Raji (cell line): ENCODE measurements around the gene MAPK10.

Experiments
- POLR2A ChIP-seq: IDR thresholded peaks from 2 replicates; pipeline ENCODE4 v1.6.1; 2011; ENCODE audit warnings: low read depth, low read length, control low read depth; ENCODE audit not compliant: insufficient read depth

The MAPK10 gene

DNA sequence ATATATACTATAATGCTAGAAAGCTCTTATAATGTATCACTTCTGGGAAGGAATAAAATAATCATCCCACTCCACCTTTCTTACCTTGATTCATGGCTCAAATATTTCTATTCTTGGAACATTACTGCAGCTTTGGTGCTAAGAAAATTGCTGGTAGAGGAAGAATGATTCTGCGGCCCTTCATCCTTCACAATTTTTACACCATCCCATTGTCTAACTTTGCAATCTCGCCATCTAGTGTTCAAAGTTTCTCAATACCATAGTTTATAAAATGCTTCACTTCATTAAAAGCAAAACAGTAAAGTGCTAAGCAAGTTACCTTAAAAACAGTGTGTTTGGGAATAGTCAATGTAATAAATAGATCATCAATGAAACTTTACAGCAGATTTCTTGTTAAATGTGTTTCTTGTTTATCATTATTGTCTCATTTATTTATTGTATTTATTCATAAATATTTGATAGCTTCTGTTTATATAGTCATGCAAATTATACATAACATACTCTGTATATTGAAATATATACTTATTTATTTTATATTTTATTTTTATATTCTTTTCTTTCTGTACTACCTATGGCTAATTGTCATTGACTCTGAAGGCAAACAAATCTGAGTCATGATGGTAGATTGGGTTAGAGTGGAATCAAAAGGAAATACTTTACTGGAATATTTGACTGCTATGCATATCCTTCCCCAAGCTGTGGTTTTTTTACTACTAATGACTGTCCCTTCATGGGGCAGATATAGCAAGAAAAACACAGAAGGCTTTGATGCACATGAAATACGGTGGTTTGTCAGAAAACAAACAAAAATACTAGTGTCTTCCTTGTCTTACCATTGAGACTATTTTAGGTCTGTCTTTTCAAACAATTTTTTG is 390.7 kb downstream of the MAPK10 start:
- no peak for TF ChIP-seq POLR2A

DNA sequence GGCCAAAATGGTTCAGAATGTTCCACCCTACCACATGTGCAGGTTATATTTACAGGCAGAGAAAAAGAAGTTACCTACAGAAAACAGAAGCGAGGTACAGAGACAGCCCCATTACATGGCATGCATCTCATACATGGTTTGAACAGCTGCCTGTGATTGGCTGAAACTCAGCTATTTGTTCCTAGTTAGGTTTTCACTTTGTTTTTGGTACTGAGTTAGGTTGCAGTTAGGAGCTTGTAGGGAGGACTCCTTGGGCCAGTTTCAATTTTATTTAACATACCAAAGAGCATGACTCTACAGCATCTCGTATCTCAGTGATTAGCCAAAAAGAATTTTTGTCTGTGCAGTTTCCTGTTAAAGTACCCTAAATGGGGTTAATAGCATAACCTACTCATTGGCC is 392.0 kb downstream of the MAPK10 start:
- no peak for TF ChIP-seq POLR2A

DNA sequence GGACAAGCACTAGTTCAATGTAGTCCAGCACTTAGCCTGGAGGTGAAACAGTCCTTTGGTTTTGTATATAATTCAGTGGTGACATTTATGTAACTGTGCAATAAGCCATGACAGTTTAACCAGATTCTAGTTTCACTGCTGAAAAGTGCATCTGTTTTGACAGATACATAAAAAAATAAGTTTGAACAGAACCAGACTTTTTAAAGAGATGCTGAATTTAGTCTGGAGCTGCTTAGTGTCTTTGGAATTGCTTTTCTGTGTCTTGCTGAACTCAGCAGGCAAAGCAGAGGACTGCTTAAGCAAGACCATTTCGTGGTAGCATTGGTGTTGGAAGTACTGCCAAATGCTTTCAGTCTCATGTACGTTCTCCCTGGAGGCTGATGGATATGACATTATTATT is 393.5 kb downstream of the MAPK10 start:
- TF ChIP-seq POLR2A: no peak

DNA sequence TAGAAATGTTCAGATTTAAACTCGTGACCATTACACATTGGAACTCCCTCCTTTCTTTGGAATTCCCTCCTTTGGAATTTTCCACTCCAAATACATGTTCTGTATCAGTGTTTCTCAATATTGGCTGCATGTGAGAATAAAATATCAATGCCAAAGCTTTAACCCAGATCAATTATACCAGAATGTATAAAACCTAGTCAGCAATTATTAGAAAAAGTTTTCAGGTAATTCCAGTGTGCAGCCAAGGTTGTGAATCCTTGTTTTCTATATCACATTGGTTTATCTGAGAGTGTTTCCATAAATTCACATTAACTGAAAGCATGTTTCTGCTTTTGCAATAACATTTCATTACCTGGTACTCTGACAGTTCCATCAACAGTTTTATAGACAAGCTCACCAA is 394.3 kb downstream of the MAPK10 start:
- no peak for TF ChIP-seq POLR2A

DNA sequence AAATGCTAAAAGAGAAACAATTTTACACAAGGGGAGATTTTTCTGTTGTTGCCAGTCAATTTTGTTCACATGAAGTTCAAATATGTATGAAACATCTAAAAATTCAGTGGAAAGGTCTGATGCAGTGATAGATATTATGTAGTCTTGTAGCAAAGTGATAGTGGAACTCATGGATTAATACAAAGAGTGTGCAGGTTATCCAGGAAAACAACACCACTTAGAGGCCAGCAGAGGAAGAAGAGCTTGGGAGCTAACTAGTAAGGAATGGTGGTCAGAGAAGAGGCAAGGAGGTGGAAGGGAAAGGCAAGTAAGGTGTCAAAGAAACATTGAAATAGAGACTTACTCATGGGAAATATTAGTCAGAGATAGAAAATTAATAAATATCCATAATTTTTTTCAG is 395.6 kb downstream of the MAPK10 start:
- no peak for TF ChIP-seq POLR2A

DNA sequence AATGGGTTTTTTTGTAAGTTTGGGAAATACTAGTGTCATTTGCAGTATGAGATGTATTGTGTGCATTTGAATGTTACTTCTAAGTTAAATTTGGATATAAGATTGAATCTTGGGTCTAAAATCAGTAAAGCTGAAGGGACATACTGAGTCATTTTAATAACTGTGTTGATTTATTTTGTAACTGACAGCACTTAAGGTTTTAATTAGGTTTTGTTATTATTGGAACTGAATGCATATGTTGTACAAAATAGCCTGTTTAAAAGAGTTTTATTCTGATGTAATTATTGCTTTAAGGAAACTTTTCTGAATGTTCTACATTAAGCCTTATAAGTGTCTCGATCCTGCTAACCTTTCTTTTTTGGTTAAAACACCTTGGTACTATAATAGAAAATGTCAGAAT is 396.6 kb downstream of the MAPK10 start:
- TF ChIP-seq POLR2A: no peak

DNA sequence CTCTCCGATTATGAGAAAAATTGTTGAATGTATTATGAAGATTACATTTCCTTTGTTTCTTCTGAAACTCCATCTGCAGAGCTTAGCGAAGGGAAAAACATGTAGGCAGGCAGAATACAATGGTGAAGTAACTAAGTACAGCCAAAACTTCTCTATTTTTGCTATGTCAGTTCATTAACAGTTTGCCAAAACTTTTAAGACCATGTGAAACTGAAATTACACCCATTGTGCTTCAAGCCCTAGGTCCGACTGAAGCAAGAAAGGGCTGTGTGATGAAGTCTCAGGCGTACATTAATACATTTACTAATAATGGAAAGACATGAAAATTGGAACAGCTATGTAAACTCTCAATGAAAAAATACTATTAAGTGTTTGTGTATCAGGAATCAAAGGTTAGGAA is 398.0 kb downstream of the MAPK10 start:
- no peak for TF ChIP-seq POLR2A

DNA sequence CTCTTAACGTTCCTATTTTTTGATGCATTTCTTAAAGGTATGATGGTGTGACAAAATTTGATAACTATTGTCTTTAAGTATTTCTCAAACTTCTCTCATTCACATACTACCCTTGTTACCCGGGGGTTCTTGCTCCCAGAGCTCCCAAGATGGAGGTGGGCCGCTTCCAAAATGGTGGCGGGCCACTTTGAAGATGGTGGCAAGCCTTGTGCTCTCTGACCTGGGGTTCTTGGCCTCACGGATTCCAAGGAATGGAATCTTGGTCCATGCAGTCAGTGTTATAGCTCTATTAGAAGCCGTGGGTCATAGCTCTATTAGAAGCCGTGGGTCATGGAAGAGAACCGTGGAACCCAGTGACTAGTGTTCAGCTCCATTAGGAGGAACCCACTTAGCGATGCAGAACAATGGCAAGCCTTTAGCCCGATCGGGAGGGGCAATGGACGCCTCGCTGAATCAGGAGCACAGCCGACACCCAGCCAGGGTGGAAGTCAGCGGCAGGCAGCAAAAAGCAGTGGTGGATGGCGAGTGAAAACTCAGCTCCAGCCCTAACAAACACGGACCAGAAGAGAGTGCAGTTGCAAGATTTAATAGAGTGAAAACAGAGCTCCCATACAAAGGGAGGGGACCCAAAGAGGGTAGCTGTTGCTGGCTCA is 403.4 kb downstream of the MAPK10 start:
- no peak for TF ChIP-seq POLR2A

DNA sequence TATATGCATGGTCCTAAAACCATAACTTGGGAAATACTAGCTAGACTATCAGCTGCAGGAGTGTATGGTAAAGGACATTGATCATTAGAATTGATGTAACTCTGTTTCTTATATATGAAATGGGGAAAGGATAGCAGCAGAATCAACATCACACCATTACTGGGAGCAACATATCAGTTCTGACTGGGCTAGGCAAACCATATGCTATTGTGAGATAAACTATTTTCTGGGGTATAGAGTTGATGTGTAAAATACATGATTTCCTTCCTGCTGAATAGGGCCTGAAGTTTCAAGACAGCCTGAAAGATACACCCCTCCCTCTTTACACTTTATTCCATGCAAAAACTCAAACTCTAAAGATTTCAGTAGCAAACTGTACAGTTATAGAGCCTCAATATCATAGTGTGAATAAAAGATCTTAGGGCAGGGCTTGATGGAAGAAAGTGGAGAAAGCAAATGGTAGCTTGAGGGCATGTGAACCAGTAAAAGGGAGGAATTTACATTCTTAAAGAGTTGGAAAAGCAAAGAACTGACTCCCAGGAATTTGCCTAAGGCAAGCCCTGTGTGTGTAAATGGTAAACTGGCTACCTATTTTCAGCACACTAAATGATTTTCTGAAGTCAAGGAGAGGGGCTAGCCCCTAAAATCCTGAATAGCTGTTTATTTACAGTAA is 404.1 kb downstream of the MAPK10 start:
- no peak for TF ChIP-seq POLR2A

DNA sequence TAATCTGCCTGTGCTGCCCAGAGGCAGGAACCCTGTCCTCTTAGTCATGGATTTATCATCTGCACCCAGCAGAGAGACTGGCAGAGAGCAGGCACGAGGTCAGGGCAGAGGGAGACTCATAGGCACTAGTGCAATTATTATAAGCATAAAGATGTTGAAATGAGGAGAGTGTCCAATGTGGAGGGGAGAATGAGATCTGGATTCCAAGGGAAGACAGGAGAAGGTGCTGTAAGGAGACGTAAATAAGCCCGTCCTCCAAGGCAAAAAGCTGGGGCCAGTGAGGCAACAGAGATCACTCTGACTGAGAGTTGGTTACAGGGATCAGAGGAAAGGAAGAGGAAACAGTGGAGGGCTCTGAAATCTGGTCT is 406.2 kb downstream of the MAPK10 start:
- no peak for TF ChIP-seq POLR2A

DNA sequence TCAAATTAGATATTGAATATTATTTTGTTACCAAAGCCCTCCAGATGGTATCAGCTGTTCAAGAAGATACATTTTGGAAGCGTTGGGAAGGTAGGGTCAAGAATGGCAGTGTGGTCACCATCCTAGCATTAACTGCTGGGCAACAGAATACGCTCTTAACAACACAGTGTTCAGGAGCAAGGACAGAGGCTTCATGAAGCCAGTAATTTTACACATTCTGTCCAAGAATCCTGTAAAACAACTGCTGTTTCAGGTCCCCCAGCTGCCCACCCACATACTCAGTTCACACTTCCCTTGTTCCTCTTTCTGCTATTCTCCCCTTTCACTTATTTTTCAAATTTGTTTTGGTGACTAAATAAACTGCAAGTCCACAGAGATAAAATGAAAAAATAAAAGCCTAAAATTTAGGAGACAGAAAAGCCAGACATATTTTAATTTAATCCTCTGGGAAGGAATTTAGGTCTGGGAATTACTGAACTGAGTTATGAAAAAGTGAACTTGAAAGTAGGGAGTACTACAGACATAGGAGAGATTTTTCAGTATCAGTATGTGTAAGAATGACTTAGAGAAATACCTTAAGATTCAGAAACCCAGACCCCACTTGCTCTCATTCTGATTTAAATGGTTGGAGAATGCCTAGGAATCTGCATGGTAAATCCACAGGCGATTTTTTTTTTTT is 406.7 kb downstream of the MAPK10 start:
- no peak for TF ChIP-seq POLR2A

DNA sequence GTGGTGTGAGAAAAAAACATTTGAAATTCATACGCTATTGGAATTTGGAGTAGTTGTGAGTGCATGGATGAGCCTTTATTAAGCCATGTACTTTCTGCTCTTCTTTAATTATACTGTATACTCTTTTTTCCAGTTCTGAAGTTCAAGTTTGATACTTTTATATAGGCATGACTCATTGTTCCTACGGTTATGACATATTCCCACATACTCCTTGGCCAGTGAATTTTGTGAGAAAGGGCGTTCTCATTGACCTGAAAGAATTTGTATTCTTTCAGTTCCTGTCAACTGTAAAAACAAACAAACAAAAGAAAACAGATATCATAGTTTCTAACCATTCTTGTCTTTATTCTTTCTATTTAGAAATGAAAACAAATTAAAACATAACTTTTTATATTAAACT is 407.3 kb downstream of the MAPK10 start:
- TF ChIP-seq POLR2A: no peak

DNA sequence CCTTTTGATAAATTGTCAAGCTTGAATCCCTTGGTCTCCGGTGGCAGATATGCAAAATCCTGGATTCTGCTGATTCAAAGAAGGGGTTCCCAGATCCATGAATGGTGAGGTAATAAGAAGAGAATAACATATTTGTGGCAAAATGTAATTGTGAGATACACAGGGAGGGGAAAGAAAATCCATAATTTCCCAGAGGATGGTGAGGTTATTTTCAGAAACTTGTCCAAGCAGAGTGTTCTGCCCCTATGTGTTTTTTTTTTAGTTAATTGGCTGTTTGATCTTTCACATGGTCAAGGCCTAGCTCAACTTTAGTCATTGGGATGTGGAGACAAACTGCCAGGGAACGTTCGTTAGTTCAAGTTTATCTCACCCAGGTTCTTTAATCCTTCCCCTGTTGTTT is 408.8 kb downstream of the MAPK10 start:
- TF ChIP-seq POLR2A: no peak

DNA sequence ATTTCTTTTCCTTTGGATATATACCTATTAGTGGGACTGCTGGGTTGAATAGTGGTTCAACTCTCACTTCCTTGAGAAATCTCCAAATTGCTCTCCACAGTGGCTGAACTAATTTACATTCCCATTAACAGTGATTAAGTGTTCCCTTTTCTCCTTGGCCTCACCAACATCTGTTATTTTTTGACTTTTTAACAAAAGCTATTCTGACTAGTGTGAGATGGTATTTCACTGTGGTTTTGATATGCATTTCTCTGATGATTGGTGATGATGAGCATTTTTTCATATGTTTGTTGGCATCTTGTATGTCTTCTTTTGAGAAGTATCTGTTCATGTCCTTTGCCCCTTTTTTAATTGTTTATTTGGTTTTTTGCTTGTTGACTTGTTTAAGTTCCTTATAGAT is 413.0 kb downstream of the MAPK10 start:
- no peak for TF ChIP-seq POLR2A

DNA sequence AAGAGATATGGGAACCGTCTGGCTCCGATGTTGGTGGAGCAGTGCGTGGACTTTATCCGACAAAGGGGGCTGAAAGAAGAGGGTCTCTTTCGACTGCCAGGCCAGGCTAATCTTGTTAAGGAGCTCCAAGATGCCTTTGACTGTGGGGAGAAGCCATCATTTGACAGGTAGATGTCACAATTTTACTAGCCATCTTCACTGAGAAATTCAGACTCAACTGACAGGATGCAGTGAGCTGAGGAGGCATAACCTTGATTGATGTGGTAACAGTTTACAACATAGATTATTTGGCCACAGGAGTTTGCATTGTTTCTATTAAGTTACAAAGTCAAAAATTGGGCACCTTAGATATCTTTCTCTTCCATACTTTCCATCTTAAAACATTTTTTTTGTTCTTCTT is 417.7 kb downstream of the MAPK10 start:
- no peak for TF ChIP-seq POLR2A
